Activated naive CD4-positive, alpha-beta T cell treated with anti-CD3 and anti-CD28 coated beads, Interleukin-2, amount 50 U/mL, for 24 hours (primary cell): Measurements from ENCODE around the gene LMBRD1.
"Not testable (repeated sequence)": the region's sequence is repeated elsewhere in the genome, so short reads cannot be mapped to it uniquely, and the experiment has no call there.

Experiments used
- H3K27ac Mint-ChIP-seq: one replicate; pipeline ENCODE4 v1.8.0; 2021; ENCODE audit warnings: mild to moderate bottlenecking, mixed read lengths
- H3K27me3 Mint-ChIP-seq: one replicate; pipeline ENCODE4 v1.8.0; 2021; ENCODE audit warnings: mixed read lengths
- H3K36me3 Mint-ChIP-seq: one replicate; pipeline ENCODE4 v1.8.0; 2021; ENCODE audit warnings: mixed read lengths
- H3K4me1 Mint-ChIP-seq: one replicate; pipeline ENCODE4 v1.8.0; 2021; ENCODE audit warnings: mixed read lengths
- H3K4me3 Mint-ChIP-seq: one replicate; pipeline ENCODE4 v1.8.0; 2021; ENCODE audit warnings: mild to moderate bottlenecking, mixed read lengths
- H3K9me3 Mint-ChIP-seq: one replicate; pipeline ENCODE4 v1.8.0; 2021; ENCODE audit warnings: mixed read lengths

LMBRD1 gene

DNA sequence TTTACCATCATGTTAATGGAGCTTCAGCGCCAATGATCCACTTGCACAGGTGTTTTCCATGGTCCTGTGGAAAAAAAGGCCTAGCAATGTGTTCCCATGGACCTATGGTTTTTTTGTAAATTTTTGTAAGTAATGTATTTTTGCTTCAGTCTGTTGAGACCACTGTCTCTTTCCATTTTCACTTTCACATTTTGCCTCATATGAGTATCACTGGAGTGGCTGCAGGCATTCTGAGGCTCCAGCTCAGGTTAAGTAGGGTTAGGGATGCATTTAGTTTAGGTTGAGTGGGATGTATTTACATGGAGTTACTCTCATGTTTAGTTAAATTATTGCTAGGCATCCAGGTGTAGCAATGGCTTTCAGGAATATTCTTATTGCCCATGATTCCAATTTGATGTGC is 19.2 kb upstream of the LMBRD1 start:
- H3K36me3 Mint-ChIP-seq: no peaks in the 10 kb centered on the region
- peaks cover 57% of the 10 kb centered on the region for H3K4me1 Mint-ChIP-seq
- peak overlapping the region; percentile 85 for H3K4me3 Mint-ChIP-seq
- no peaks in the 10 kb centered on the region for H3K9me3 Mint-ChIP-seq
- peak overlapping the region; percentile 94 for H3K27ac Mint-ChIP-seq
- H3K27me3 Mint-ChIP-seq: no peaks in the 10 kb centered on the region

GRCh38 chr6:69813508-69813907 is 16.7 kb upstream of the LMBRD1 start:
- H3K9me3 Mint-ChIP-seq: no peaks in the 10 kb centered on the region
- H3K27me3 Mint-ChIP-seq: no peaks in the 10 kb centered on the region
- peak overlapping the region; percentile 19 for H3K4me3 Mint-ChIP-seq
- H3K27ac Mint-ChIP-seq: peak overlapping the region; percentile 90
- H3K4me1 Mint-ChIP-seq: peaks cover 68% of the 10 kb centered on the region
- peaks cover 3% of the 10 kb centered on the region for H3K36me3 Mint-ChIP-seq

GRCh38 chr6:69812746-69813427 is 16.1 kb upstream of the LMBRD1 start:
- Mint-ChIP-seq H3K27me3 (no peaks in the 10 kb centered on the region), H3K36me3 (peaks cover 3% of the 10 kb centered on the region), H3K27ac (peak overlapping the region; percentile 90), H3K9me3 (no peaks in the 10 kb centered on the region), H3K4me1 (peaks cover 68% of the 10 kb centered on the region), H3K4me3 (peak overlapping the region; percentile 19)

GRCh38 chr6:69802995-69803394 is 6.2 kb upstream of the LMBRD1 start:
- H3K9me3 Mint-ChIP-seq: no peaks in the 10 kb centered on the region
- no peak overlapping the region for H3K4me3 Mint-ChIP-seq
- no peaks in the 10 kb centered on the region for H3K27me3 Mint-ChIP-seq
- H3K36me3 Mint-ChIP-seq: no peaks in the 10 kb centered on the region
- no peak overlapping the region for H3K27ac Mint-ChIP-seq
- H3K4me1 Mint-ChIP-seq: peaks cover 2% of the 10 kb centered on the region

GRCh38 chr6:69801711-69802110 is 4.9 kb upstream of the LMBRD1 start:
- H3K27me3 Mint-ChIP-seq: no peaks in the 10 kb centered on the region
- H3K4me3 Mint-ChIP-seq: no peak overlapping the region

DNA sequence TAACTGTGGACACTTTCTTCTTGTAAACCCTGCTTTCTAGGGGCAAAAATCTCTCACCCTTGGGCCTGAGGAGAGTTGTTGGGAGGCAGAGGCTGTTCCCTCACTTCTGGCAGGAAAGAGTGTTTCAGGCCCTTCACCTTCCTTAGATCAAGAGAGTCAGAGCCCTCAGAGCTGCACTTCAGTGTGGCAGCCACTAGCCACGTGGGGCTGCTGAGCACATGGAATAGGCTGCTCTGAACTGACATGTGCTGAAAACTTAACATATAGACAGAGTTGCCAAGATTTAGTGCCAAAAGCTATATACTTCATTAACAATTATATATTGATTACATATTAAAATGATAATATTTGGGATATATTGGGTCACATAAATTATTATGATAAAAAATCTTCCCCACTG is 4.4 kb upstream of the LMBRD1 start:
- H3K27me3 Mint-ChIP-seq: no peaks in the 10 kb centered on the region
- H3K36me3 Mint-ChIP-seq: no peaks in the 10 kb centered on the region
- H3K4me1 Mint-ChIP-seq: peaks cover 14% of the 10 kb centered on the region
- H3K9me3 Mint-ChIP-seq: no peaks in the 10 kb centered on the region
- H3K27ac Mint-ChIP-seq: no peak overlapping the region
- H3K4me3 Mint-ChIP-seq: no peak overlapping the region

More at GRCh38 chr6:69801711-69802110, 4.9 kb upstream of the LMBRD1 start:
- Mint-ChIP-seq H3K4me1 (peaks cover 14% of the 10 kb centered on the region), H3K36me3 (no peaks in the 10 kb centered on the region), H3K9me3 (no peaks in the 10 kb centered on the region), H3K27ac (no peak overlapping the region)

DNA sequence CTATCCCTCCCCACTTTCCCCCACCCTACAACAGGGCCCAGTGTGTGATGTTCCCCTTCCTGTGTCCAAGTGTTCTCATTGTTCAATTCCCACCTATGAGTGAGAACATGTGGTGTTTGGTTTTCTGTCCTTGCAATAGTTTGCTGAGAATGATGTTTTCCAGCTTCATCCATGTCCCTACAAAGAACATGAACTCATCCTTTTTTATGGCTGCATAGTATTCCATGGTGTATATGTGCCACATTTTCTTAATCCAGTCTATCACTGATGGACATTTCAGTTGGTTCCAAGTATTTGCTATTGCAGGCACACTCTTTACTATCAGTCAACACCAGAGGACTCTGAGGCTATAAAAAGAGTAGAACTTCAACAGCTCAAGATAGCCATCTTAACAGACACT is 2.0 kb upstream of the LMBRD1 start:
- not testable (repeated sequence) for H3K9me3 Mint-ChIP-seq, H3K4me3 Mint-ChIP-seq, H3K27me3 Mint-ChIP-seq, H3K27ac Mint-ChIP-seq, H3K36me3 Mint-ChIP-seq
- peaks cover 37% of the 10 kb centered on the region for H3K4me1 Mint-ChIP-seq

- H3K36me3 Mint-ChIP-seq: peaks cover 4% of the 10 kb centered on the region
- peaks cover 61% of the 10 kb centered on the region for H3K4me1 Mint-ChIP-seq
- H3K27me3 Mint-ChIP-seq: no peaks in the 10 kb centered on the region
- peak overlapping the region; percentile 94 for H3K4me3 Mint-ChIP-seq
- no peaks in the 10 kb centered on the region for H3K9me3 Mint-ChIP-seq
- peak overlapping the region; percentile 92 for H3K27ac Mint-ChIP-seq
These were observed 653 bp downstream of the LMBRD1 start for GRCh38 chr6:69796073-69796641.

DNA sequence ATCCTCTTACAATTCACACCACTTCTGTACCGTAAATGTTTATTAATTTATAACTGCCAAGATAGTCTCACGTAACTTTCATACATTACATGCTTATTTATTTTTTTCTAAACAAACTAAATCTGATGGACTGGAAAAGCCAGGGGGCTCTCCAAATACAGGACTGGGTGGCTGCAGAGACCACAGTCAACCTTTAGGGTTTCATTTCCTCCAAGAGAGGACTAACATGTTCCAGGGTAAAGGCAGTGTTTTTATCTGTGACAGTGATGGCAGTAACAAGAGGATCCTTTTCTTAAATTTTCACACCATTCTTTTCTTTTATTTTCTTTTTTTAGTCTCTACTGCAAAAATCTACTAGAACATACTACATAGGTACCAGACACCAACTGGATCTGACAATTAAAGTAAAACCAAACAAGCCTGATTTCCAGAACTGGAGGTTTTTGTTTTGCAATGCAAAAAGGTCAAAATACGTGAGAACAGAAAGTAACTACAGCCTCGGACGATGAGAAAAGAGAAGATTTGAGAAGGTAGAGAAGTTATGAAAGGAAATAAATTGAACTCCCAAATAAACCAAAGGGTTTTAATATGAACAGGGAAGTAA is 1.2 kb downstream of the LMBRD1 start:
- Mint-ChIP-seq H3K27me3 (no peaks in the 10 kb centered on the region), H3K4me3 (peak overlapping the region; percentile 94), H3K4me1 (peaks cover 65% of the 10 kb centered on the region)

DNA sequence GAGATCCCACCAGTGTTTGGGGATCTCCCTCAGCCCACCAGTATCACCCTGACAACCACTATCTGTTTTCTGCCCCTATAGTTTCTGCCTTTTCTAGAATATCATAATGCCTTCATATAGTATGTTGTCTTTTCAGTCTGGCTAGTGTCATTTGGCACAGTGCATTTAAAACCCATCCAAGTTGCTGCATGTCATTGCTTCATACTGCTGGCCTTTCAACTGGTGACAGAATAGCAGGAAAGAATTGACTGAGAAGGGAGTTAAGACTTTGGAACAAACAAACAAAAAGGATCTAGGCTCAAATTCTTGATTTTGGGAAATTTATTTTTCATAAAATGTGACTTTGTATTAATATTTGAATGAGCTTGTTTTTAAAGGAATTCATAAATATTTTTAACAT is 4.5 kb downstream of the LMBRD1 start:
- H3K27me3 Mint-ChIP-seq: no peaks in the 10 kb centered on the region
- H3K4me1 Mint-ChIP-seq: peaks cover 72% of the 10 kb centered on the region
- H3K27ac Mint-ChIP-seq: peak overlapping the region; percentile 25
- H3K9me3 Mint-ChIP-seq: no peaks in the 10 kb centered on the region
- peaks cover 4% of the 10 kb centered on the region for H3K36me3 Mint-ChIP-seq
- H3K4me3 Mint-ChIP-seq: no peak overlapping the region

More for the DNA sequence above, 1.2 kb downstream of the LMBRD1 start:
- H3K36me3 Mint-ChIP-seq: peaks cover 4% of the 10 kb centered on the region
- H3K27ac Mint-ChIP-seq: peak overlapping the region; percentile 92
- H3K9me3 Mint-ChIP-seq: no peaks in the 10 kb centered on the region

DNA sequence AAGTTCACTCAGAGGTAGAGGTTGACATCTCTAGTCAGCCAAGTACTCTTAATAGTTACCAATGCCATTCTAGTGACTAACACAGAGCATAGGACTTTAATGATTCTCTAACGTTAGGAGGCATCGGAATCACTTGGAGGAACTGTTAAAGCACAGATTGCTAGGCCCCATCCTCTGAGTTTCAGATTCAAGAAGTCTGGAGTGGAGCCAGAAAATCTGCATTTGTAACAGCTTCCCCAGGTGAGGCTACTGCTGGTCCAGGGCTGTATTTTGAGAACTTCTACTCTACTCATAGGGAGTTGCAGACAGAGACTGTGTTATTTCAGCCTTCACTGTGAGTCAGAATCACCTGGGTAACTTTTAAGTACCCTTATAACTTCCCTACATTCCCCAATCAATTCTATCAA is 5.7 kb downstream of the LMBRD1 start:
- Mint-ChIP-seq H3K4me1 (peaks cover 74% of the 10 kb centered on the region), H3K27ac (no peak overlapping the region)

DNA sequence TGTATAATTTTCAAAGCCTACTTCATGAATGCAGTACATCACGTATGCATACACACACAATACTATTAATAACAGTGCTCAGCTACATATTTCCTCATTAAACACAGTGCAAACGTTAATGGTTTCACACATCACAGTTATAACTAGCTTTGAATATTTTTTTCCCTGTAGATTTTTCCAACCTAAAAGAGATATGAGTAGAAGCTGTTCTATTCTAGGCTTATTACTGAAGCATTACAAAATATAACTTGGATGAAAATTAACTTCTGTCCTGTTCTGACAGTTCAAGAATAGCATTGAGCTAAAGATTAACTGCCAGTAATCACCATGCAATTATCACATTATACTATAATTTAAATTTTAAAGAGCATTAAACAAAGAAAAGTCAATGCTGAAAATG is 6.2 kb downstream of the LMBRD1 start:
- Mint-ChIP-seq H3K4me3 (no peak overlapping the region), H3K27me3 (no peaks in the 10 kb centered on the region), H3K27ac (no peak overlapping the region), H3K9me3 (no peaks in the 10 kb centered on the region), H3K4me1 (peaks cover 74% of the 10 kb centered on the region), H3K36me3 (peaks cover 5% of the 10 kb centered on the region)

More for the DNA sequence above, 5.7 kb downstream of the LMBRD1 start:
- no peak overlapping the region for H3K4me3 Mint-ChIP-seq
- no peaks in the 10 kb centered on the region for H3K27me3 Mint-ChIP-seq
- H3K36me3 Mint-ChIP-seq: peaks cover 5% of the 10 kb centered on the region
- H3K9me3 Mint-ChIP-seq: no peaks in the 10 kb centered on the region

DNA sequence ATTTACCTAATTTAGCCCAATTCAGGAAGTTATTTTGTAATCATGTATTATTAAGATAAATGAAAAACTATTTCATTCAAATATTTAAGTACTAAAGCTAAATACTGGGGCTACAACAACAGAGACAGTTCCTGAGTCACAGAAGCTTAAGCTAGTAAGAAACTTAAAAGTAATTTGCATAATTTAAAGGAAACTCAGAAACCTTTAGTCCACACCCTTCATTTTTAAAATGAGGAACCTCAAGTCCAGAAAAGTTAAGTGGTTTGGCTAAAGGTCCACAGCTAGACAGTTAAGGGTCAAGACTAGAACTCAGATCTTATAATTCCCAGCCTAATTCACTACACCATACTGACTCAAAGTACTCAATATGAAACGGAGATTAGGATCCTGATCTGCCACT is 7.2 kb downstream of the LMBRD1 start:
- H3K27me3 Mint-ChIP-seq: no peaks in the 10 kb centered on the region
- H3K9me3 Mint-ChIP-seq: no peaks in the 10 kb centered on the region
- H3K4me1 Mint-ChIP-seq: peaks cover 74% of the 10 kb centered on the region
- no peak overlapping the region for H3K4me3 Mint-ChIP-seq
- H3K36me3 Mint-ChIP-seq: peaks cover 11% of the 10 kb centered on the region
- no peak overlapping the region for H3K27ac Mint-ChIP-seq

- H3K36me3 Mint-ChIP-seq: peaks cover 14% of the 10 kb centered on the region
- not testable (repeated sequence) for H3K4me3 Mint-ChIP-seq, H3K27ac Mint-ChIP-seq, H3K9me3 Mint-ChIP-seq, H3K27me3 Mint-ChIP-seq
- peaks cover 71% of the 10 kb centered on the region for H3K4me1 Mint-ChIP-seq
These were observed 9.4 kb downstream of the LMBRD1 start for GRCh38 chr6:69787436-69787835.

GRCh38 chr6:69785697-69786096 is 11.1 kb downstream of the LMBRD1 start:
- Mint-ChIP-seq H3K4me3 (no peak overlapping the region), H3K27ac (peak overlapping the region; percentile 71), H3K9me3 (no peaks in the 10 kb centered on the region), H3K4me1 (peaks cover 70% of the 10 kb centered on the region), H3K36me3 (peaks cover 14% of the 10 kb centered on the region), H3K27me3 (no peaks in the 10 kb centered on the region)

DNA sequence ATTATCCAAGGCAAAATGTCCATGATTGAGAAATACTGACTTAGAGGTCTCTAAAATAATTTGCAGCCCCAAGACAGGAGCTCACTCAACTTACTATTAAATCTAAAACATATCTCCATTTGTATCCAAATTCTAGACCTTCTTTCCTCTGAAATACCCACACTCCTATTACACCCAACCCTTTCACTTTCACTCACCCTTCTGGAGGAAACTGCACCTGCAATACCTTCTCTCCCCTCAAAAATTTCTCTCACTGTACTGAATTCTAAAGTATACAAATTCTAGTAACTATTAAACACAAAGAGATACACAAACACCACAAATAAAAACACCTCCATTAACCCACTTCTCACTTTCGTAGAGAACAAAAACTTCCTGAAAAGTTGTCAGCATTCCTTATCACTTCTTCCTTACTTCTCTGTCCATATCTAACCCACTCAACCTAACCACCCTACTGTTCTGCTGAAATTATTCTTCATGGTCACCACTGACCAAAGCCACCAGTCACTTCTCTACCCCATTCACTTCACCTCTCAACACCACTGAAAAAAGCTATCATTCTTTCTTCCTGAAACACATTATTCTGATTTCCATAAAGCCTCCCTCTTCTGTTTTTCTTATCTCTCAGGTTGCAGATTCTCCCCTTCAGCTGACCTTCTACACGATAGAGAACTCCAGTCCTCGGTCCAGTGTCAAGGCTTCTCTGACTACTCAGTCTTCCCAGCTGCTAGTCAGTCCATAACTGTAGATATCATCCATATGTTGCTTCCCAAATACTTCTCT is 12.0 kb downstream of the LMBRD1 start:
- Mint-ChIP-seq H3K4me1 (peaks cover 67% of the 10 kb centered on the region), H3K27ac (peak overlapping the region; percentile 53), H3K36me3 (peaks cover 18% of the 10 kb centered on the region)

More for the DNA sequence above, 12.0 kb downstream of the LMBRD1 start:
- Mint-ChIP-seq H3K9me3 (no peaks in the 10 kb centered on the region), H3K27me3 (no peaks in the 10 kb centered on the region), H3K4me3 (no peak overlapping the region)
